CD4-positive, alpha-beta memory T cell (primary cell): ENCODE data around the gene ERMARD. TPM values are rescaled to one million over a fixed set of nuclear protein-coding genes. Genes with fewer than 3 reads are reported as not detected.

ENCODE experiments used
- CTCF ChIA-PET: fragments of 350-600 bp; sonication (Branson Sonifier 250); formaldehyde crosslinking; loops from one replicate; lab custom pipeline; 2021; ENCODE audit warnings: inconsistent platforms; ENCODE audit not compliant: partially characterized antibody; lab: Charles Lee
- POLR2A ChIA-PET: fragments of 350-600 bp; sonication (Branson Sonifier 250); formaldehyde crosslinking; loops from one replicate; lab custom pipeline; 2021; ENCODE audit not compliant: partially characterized antibody; lab: Charles Lee
- DNase-seq, 5 donors: peaks; one replicate each; pipeline versions ENCODE4 v3.0.0 to v3.0.0-alpha.2; 2020 to 2022; ENCODE audit warnings: mixed read lengths in 1 of 5
- H3K27ac ChIP-seq: one replicate; pipeline ENCODE4 v1.7.0; 2013; ENCODE audit warnings: low read depth, low read length
- H3K27me3 ChIP-seq: 2 replicates; pipeline ENCODE4 v1.7.0; 2013; ENCODE audit warnings: mild to moderate bottlenecking, low read length, moderate library complexity; ENCODE audit not compliant: insufficient read depth
- H3K36me3 ChIP-seq: 2 replicates; pipeline ENCODE4 v1.7.0; 2013; ENCODE audit warnings: mild to moderate bottlenecking, low read length, moderate library complexity; ENCODE audit not compliant: insufficient read depth
- H3K4me1 ChIP-seq: 2 replicates; pipeline ENCODE4 v1.7.0; 2013; ENCODE audit warnings: mild to moderate bottlenecking, low read length, moderate library complexity; ENCODE audit not compliant: insufficient read depth
- H3K4me3 ChIP-seq, 2 donors: one replicate each; pipeline ENCODE4 v1.7.0; 2013; ENCODE audit warnings: low read length in 2 of 2, mild to moderate bottlenecking in 1 of 2
- H3K9me3 ChIP-seq, 2 donors: one replicate each; pipeline ENCODE4 v1.7.0; 2013; ENCODE audit warnings: low read length in 2 of 2, control low read depth in 1 of 2; ENCODE audit not compliant: control insufficient read depth in 1 of 2
- H3K27ac Mint-ChIP-seq, 7 donors: one replicate each; pipeline ENCODE4 v1.8.0; 2020 to 2021; ENCODE audit warnings: mixed read lengths in 7 of 7, mild to moderate bottlenecking in 6 of 7, inconsistent platforms in 3 of 7, moderate library complexity in 3 of 7
- H3K27me3 Mint-ChIP-seq, 2 donors: one replicate each; pipeline ENCODE4 v1.8.0; 2020 to 2021; ENCODE audit warnings: mixed read lengths in 2 of 2
- H3K36me3 Mint-ChIP-seq, 2 donors: one replicate each; pipeline ENCODE4 v1.8.0; 2020 to 2021; ENCODE audit warnings: mixed read lengths in 2 of 2, inconsistent platforms in 1 of 2, mild to moderate bottlenecking in 1 of 2
- H3K4me1 Mint-ChIP-seq, 4 donors: one replicate each; pipeline ENCODE4 v1.8.0; 2020 to 2021; ENCODE audit warnings: mixed read lengths in 4 of 4, mild to moderate bottlenecking in 1 of 4
- H3K4me3 Mint-ChIP-seq, 8 donors: one replicate each; pipeline ENCODE4 v1.8.0; 2020 to 2021; ENCODE audit warnings: mixed read lengths in 8 of 8, mild to moderate bottlenecking in 7 of 8, moderate library complexity in 6 of 8, inconsistent platforms in 3 of 8
- H3K9me3 Mint-ChIP-seq, 8 donors: one replicate each; pipeline ENCODE4 v1.8.0; 2020 to 2021; ENCODE audit warnings: mixed read lengths in 8 of 8, mild to moderate bottlenecking in 5 of 8, inconsistent platforms in 3 of 8, moderate library complexity in 1 of 8
- intact Hi-C: fragments of 100-400 bp; cut with micrococcal nuclease; formaldehyde crosslinking; loops from one replicate; pipeline ENCODE4 v1.15.1; 2023
- polyA plus RNA-seq, 2 donors: library from polyadenylated mRNA; unstranded; fragments of 300-500 nt; fragmentation: Illumina TruSeq; gene quantifications; one replicate each; pipeline ENCODE4 v1.2.3, GENCODE V29; 2021
- total RNA-seq, 2 experiments: library from RNA; stranded (reverse); gene quantifications; one replicate each; pipeline ENCODE4 v1.2.3, GENCODE V29; 2021

The ERMARD gene
- total and polyA plus RNA-seq, 4 experiments from 2014 or later, result 11.0 to 41.4 (median 22.6) TPM

DNA sequence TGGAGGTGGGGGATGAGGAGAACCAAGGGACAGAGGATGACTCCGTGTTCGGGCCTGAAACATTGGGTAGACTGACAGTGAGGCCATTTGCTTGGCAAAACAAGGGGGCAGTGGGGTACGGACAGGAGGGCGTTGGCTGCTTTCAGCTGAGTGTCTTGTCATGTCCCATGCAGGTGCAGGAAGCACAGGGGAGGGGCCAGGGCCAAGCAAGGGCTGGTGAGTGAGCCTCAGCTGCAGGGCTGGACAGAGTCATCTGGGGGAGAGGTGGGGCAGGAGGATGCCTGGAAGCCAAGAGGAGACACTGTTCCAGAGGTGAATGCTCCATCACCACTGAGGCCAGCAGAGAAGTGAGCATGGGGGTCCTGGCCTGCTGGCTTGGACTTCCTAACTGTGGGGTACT lies 78.4 kb downstream of the ERMARD start:
- H3K4me1 ChIP-seq, result no peaks in the 10 kb centered on the region
- CTCF ChIA-PET, result interaction anchor here (2.5 to 2.7 kb wide), 2 partner anchors 40 to 688 kb away, joined by 22 to 33 read pairs; no protein-coding TSS in a partner anchor
- peak overlapping the region in 1 of 7 donors; percentile 70 for H3K27ac Mint-ChIP-seq
- intact Hi-C loops, result no loop called here
- H3K4me3 Mint-ChIP-seq, result no peak overlapping the region
- H3K36me3 Mint-ChIP-seq, result no peaks in the 10 kb centered on the region
- no peaks in the 10 kb centered on the region for H3K36me3 ChIP-seq
- no peaks in the 10 kb centered on the region for H3K27me3 ChIP-seq
- DNase-seq, result no peak
- H3K9me3 ChIP-seq, result no peaks in the 10 kb centered on the region
- peaks cover 0 to 13% (median 8%) of the 10 kb centered on the region in 8 donors for H3K9me3 Mint-ChIP-seq
- H3K27me3 Mint-ChIP-seq, result peaks cover 34 to 40% of the 10 kb centered on the region in 2 donors
- no peak overlapping the region for H3K4me3 ChIP-seq
- POLR2A ChIA-PET, result no interaction called here
- H3K27ac ChIP-seq, result no peak overlapping the region
- H3K4me1 Mint-ChIP-seq, result peaks cover 0 to 6% (median 4%) of the 10 kb centered on the region in 4 donors

DNA sequence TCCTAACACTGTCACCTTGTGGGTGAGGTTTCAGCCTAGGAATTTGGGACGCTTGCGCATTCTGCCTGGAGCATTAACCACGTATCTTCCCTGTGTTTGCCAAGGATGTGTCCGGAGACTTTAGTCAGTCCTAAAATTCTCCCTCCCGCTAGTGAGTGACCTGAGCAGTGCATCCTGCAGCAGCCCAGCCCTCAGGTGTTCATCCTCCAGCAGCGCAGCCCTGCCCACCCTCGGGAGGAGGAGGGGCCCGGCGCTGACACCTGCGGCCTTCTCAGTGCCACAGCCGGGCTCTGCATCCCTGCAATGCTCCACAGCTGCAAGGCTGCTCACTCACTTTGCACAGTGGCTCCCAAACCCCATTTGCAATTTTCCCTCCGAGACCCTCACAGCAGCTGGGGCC lies 79.5 kb downstream of the ERMARD start:
- Histone ChIP-seq H3K27ac (no peak overlapping the region), H3K4me3 (no peak overlapping the region), H3K27me3 (peaks cover under 1% of the 10 kb centered on the region), H3K4me1 (no peaks in the 10 kb centered on the region), H3K9me3 (no peaks in the 10 kb centered on the region), H3K36me3 (no peaks in the 10 kb centered on the region)
- POLR2A ChIA-PET, result no interaction called here
- Mint-ChIP-seq H3K4me3 (no peak overlapping the region), H3K9me3 (peaks cover 0 to 12% (median 8%) of the 10 kb centered on the region in 8 donors), H3K27ac (no peak overlapping the region), H3K36me3 (no peaks in the 10 kb centered on the region), H3K27me3 (peaks cover 34 to 37% of the 10 kb centered on the region in 2 donors), H3K4me1 (peaks cover 0 to 6% (median 4%) of the 10 kb centered on the region in 4 donors)
- no peak for DNase-seq
- intact Hi-C loops, result loop anchor here (1.0 kb wide), 2 partner anchors 41 to 686 kb away; no protein-coding TSS in a partner anchor
- CTCF ChIA-PET, result interaction anchor here (0.7 to 3.0 kb wide), 17 partner anchors 9 to 699 kb away, joined by 3 to 41 read pairs (median 7); no protein-coding TSS in a partner anchor

Other genes starting within 250 kb of the ERMARD start
- gene WDR27, start 49.6 kb upstream of the ERMARD start, total RNA-seq, result 10 to 100 TPM; 73.0 to 82.8 TPM
- gene WDR27, start 49.6 kb upstream of the ERMARD start, polyA plus RNA-seq, result 1 to 10 TPM; 5.9 to 6.7 TPM
- 10 to 100 TPM; 32.9 to 35.9 TPM for gene C6orf120, start 49.5 kb upstream of the ERMARD start, total RNA-seq
- 10 to 100 TPM in 1 of 2 donors, 1 to 10 TPM in 1; 8.3 to 11.0 TPM for gene C6orf120, start 49.5 kb upstream of the ERMARD start, polyA plus RNA-seq
- gene PHF10, start 27.1 kb upstream of the ERMARD start, total RNA-seq, result 100 to 1,000 TPM; 106 to 108 TPM
- gene PHF10, start 27.1 kb upstream of the ERMARD start, polyA plus RNA-seq, result 10 to 100 TPM; 17.5 to 24.0 TPM
- gene DYNLT2, start 50 bp upstream of the ERMARD start, total RNA-seq, result 1 to 10 TPM; 4.6 to 6.9 TPM
- gene DYNLT2, start 50 bp upstream of the ERMARD start, polyA plus RNA-seq, result 1 to 10 TPM in 1 of 2 donors, under 1 TPM in 1; 0.56 to 1.5 TPM